Astrocyte of the cerebellum (primary cell): ENCODE measurements around the gene VGLL4.

Source experiments
- DNase-seq: peaks from one replicate; pipeline ENCODE4 v3.0.0-alpha.2; 2011; ENCODE audit warnings: low read depth
- H3K4me3 ChIP-seq: 2 replicates; pipeline ENCODE4 v1.5.1; 2011; ENCODE audit warnings: mild to moderate bottlenecking, low read depth, low read length, moderate library complexity
- in situ Hi-C: cut with HindIII; loops from 2 replicates; pipeline ENCODE4 v1.10.0; 2017; ENCODE audit warnings: low sequenced_read_pairs
- TF ChIP-seq, protein P1 (sequence below): IDR thresholded peaks from 2 replicates; pipeline ENCODE4 v1.5.1; 2012; ENCODE audit warnings: low read length, low read depth, moderate library complexity, mild to moderate bottlenecking; ENCODE audit errors: missing control alignments

Gene VGLL4

DNA sequence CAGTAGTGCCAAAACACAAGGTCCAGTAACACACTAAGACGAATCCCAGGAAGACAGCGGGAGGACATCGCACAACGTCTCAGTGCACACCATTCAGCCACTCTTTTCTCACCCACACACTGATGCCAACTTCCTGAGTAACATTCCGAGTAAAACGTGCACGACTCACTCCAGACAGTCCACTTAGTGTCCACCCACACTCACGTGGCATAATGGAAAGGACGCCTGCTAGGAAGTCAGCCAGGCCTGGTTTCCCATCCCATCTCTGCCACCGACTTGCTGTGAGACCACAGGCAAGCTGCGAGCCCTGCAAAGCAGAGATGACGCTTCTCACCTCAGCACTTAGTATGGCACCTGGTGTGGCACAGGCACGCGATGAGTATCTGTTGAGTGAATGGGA lies 36.8 kb upstream of the VGLL4 start:
- in situ Hi-C loops = no loop called here
- TF ChIP-seq, protein P1, sequence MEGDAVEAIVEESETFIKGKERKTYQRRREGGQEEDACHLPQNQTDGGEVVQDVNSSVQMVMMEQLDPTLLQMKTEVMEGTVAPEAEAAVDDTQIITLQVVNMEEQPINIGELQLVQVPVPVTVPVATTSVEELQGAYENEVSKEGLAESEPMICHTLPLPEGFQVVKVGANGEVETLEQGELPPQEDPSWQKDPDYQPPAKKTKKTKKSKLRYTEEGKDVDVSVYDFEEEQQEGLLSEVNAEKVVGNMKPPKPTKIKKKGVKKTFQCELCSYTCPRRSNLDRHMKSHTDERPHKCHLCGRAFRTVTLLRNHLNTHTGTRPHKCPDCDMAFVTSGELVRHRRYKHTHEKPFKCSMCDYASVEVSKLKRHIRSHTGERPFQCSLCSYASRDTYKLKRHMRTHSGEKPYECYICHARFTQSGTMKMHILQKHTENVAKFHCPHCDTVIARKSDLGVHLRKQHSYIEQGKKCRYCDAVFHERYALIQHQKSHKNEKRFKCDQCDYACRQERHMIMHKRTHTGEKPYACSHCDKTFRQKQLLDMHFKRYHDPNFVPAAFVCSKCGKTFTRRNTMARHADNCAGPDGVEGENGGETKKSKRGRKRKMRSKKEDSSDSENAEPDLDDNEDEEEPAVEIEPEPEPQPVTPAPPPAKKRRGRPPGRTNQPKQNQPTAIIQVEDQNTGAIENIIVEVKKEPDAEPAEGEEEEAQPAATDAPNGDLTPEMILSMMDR = no peak
- H3K4me3 ChIP-seq = no peak overlapping the region
- no peak for DNase-seq

DNA sequence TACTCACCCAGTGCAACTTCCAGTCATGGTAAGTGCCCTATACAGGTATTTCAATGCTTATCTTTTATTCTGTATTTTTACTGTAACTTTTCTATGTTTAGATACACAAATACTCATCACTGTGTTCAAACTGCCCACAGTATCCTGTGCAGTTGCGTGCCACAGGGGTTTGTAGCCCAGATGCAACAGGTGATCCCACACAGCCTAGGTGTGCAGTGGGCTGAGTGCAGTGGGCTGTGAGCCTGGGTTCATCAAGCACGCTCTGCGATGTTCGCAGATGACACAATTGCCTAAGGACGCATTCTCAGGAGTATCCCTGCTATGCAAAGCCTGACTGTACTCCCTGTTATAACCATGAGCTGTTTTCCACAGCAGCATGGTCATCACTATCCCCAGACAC lies 36.2 kb upstream of the VGLL4 start:
- in situ Hi-C loops = no loop called here
- no peak for DNase-seq
- TF ChIP-seq, protein P1 = no peak
- no peak overlapping the region for H3K4me3 ChIP-seq

DNA sequence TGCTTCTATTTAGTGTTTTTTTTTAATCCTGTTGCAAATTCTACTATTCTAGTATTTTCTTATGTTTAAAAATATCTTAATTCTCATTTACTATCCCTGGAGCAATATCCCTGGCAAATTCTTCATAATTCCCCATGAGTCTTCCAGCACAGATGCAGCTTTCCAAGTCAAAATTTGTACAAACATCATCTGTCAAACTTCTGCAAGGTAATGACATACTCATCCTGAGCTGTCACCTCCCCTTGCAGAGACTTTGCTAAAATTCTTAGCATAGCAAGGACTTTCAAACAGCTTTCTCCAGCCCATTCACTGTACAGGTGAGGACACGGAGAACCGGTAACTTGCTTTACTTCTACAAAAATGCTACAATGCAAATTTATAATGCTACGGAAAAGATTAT lies 28.6 kb upstream of the VGLL4 start:
- in situ Hi-C loops = no loop called here
- H3K4me3 ChIP-seq = no peak overlapping the region
- DNase-seq = no peak
- TF ChIP-seq, protein P1 = no peak

DNA sequence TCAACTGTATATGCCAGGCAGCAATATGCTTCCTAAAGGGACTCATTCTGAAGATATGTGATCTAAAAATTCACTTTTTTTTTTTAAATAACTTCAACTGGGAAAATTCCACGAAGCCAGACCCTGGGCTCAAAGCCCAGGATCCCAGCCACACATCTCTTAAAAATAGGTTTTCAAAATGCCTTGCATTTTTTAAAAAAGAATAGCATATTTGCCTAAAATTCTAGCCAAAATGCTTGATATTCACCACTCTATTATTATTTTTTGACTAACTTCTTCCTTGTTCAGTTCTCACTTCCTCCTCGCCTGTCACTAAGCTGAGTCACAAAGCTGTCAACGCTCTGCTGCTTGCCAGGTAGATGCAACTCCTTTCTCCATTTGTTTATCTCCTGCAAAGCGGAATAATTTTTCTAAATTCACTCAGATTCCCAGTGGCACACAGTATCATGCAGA lies 28.0 kb upstream of the VGLL4 start:
- TF ChIP-seq, protein P1 = no peak
- DNase-seq = peak; percentile 43
- in situ Hi-C loops = no loop called here
- no peak overlapping the region for H3K4me3 ChIP-seq

DNA sequence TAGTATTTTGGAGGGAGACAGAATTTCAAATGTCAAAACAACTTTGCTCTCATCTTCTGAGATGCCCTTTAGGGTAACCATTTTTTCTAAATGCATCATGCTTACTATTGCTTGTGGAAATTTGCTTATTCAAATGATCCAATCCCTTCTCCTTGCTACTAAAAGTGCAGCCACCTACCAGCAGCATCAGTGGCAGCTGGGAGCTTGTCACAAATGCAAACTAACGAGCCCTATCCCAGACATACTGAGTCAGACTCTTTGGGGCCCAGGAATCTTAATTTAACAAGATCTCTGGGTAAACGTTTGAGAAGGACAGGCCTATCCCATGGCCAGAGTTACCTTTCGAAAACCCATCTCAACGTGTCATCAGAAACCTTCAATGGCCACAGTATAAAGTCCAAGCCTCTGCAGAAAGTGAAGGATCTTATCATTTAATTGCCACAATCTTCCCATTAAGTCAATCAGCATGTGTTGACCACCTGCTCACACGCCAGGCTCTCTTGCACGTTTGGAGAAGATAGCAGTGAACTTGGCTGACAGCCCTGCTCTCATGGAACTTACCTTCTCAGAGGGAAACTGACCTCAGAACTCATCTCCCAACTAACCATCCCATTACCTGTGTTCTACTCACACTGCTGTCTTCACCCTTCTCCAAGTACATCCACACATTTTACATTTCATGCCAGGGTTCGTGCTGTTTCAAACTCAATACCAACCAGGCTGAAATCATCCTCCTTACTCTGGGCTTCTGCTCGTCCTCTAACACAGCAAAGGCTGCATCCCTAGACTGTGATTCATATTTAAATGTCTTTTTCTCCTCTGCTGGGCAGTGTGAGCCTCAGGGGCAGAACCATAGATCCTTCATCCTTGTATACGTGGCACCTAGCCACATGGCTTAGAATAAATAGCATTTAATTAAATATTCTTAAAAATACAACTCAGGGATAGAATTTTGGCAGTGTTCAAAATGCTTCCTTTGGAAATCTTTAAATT lies 24.8 kb upstream of the VGLL4 start:
- in situ Hi-C loops = no loop called here
- TF ChIP-seq, protein P1 = no peak
- no peak overlapping the region for H3K4me3 ChIP-seq
- DNase-seq = no peak

DNA sequence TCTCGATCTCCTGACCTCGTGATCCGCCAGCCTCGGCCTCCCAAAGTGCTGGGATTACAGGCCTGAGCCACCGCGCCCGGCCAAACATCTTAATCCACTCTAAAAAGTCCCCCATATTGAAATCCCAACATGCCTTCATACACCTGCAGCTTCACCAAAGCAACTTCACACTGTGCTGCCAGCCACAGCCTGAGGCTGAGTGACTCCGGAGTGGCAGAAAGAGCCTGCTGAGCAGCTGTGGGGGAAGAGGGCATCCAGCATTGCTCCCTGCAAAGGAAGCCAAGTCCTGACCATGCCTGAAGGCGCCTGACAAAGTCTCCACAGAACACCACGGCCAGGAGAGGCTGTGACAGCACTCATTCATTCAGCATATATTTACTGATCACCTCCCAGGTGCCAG lies 21.6 kb upstream of the VGLL4 start:
- in situ Hi-C loops = no loop called here
- TF ChIP-seq, protein P1 = no peak
- H3K4me3 ChIP-seq = no peak overlapping the region
- no peak for DNase-seq
